Neural cell (in vitro differentiated cells): ENCODE measurements around the gene CRTC1.

Experiments used
- CTCF ChIP-seq: fragments of 450-650 bp; IDR thresholded peaks from 2 replicates; pipeline ENCODE4 v1.5.1; 2014; ENCODE audit warnings: antibody characterized with exemption, mild to moderate bottlenecking, moderate library complexity; ENCODE audit not compliant: poor library complexity, severe bottlenecking
- EZH2 ChIP-seq: fragments of 200-600, 300-800 bp; shearing (Covaris generic), sonication (generic); IDR thresholded peaks from 2 replicates; pipeline ENCODE4 v1.6.1; 2014; ENCODE audit warnings: antibody characterized with exemption, low read length, borderline replicate concordance, mild to moderate bottlenecking; ENCODE audit not compliant: insufficient read depth, poor library complexity, severe bottlenecking
- MXI1 ChIP-seq: fragments of 450-650 bp; conservative IDR thresholded peaks from 2 replicates; pipeline ENCODE4 v1.6.1; 2014; ENCODE audit warnings: antibody characterized with exemption, mild to moderate bottlenecking; ENCODE audit not compliant: poor library complexity, severe bottlenecking
- POLR2AphosphoS5 ChIP-seq: IDR thresholded peaks from 2 replicates; pipeline ENCODE4 v1.6.1; 2012
- SMC3 ChIP-seq: fragments of 450-650 bp; conservative IDR thresholded peaks from 2 replicates; pipeline ENCODE4 v1.6.1; 2014; ENCODE audit warnings: antibody characterized with exemption, mild to moderate bottlenecking, moderate library complexity; ENCODE audit not compliant: poor library complexity

- TF ChIP-seq CTCF (no peak), SMC3 (no peak), EZH2 (no peak), POLR2AphosphoS5 (no peak), MXI1 (no peak)
Measured at GRCh38 chr19:18754501-18754900, 71.0 kb downstream of the CRTC1 start.
